OCI-LY1 (cell line): ENCODE results near the gene C16orf95.

ENCODE experiments used
- CTCF ChIP-seq: fragments of 200-600 bp; sonication (generic), shearing (Covaris generic); IDR thresholded peaks from 2 replicates; pipeline ENCODE4 v1.5.1; 2017; ENCODE audit warnings: mild to moderate bottlenecking, antibody characterized with exemption, low read length, moderate library complexity, mixed read lengths
- EZH2 ChIP-seq: fragments of 200-600 bp; sonication (generic), shearing (Covaris generic); IDR thresholded peaks from 2 replicates; pipeline ENCODE4 v1.8.0; 2017; ENCODE audit warnings: borderline replicate concordance, mixed run types, mild to moderate bottlenecking, antibody characterized with exemption, low read length, moderate library complexity, mixed read lengths

GRCh38 chr16:87265261-87265660 is 51.9 kb downstream of the C16orf95 start:
- TF ChIP-seq CTCF (no peak), EZH2 (no peak)
